ENCODE measurements around the gene SLCO4A1. TPM values are rescaled to one million over a fixed set of nuclear protein-coding genes. Genes with fewer than 3 reads are reported as not detected.

SLCO4A1 gene
- total RNA-seq, 1 donor from 2014 or later: 1.4 TPM

DNA sequence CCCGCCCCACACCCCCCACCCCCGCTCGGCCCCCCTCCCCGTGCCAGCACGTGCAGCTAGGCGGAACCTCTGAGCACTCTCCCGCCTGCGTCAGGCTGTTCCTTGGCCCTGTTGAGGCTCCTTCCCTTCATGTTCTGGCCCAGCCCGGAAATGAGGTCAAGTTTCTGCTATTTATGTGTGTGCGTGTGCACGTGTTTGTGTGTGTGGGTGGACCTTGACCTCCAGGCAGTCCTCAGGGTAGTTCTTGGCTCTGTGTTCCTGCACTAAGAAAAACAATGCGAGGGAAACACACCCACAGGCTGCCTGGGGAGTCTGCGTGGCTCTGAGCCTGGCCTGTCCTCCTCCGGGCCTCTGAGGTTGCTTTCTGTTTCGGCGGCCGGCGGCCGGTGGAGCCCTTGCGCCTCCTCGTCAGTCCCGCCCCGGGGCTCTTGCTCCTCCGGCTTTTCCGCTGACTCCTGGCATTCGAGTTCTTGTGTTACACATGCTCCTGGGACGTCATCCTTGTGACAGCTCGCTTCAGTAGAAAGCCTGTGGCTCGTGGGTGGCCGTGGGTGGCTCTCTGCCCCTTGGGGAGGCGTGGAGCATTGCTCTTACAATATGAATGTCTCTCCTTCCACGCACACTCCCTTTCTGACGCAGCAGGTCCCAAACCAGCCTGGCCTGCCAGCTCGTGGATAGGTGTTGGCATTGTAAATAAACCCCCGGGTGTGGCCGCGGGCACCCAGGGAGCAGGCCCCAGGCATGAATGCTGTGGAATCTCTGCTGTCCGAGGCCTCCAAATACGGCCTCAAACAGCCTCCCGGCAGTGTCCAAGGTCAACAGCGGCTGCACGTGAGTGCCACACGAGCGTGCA is 10.0 kb downstream of the SLCO4A1 start:
- Mint-ChIP-seq H3K36me3 (ENCODE audit: low read depth, unreplicated experiment) (no peaks in the 10 kb centered on the region), H3K27me3 (ENCODE audit: unreplicated experiment) (peaks cover 3% of the 10 kb centered on the region), H3K4me3 (ENCODE audit: unreplicated experiment) (no peak overlapping the region), H3K27ac (ENCODE audit: unreplicated experiment) (no peak overlapping the region), H3K4me1 (ENCODE audit: unreplicated experiment) (peaks cover 7% of the 10 kb centered on the region), H3K9me3 (ENCODE audit: unreplicated experiment) (no peaks in the 10 kb centered on the region)
- no peak for TF ChIP-seq CTCF (IDR thresholded peaks at IDR 0.05; ENCODE audit: unreplicated experiment)
- peak; percentile 42 for DNase-seq (ENCODE audit: low spot score)

- Mint-ChIP-seq H3K9me3 (ENCODE audit: unreplicated experiment) (no peaks in the 10 kb centered on the region), H3K27ac (ENCODE audit: unreplicated experiment) (no peak overlapping the region), H3K27me3 (ENCODE audit: unreplicated experiment) (peaks cover 3% of the 10 kb centered on the region), H3K4me1 (ENCODE audit: unreplicated experiment) (peaks cover 7% of the 10 kb centered on the region), H3K4me3 (ENCODE audit: unreplicated experiment) (no peak overlapping the region), H3K36me3 (ENCODE audit: low read depth, unreplicated experiment) (no peaks in the 10 kb centered on the region)
- no peak for TF ChIP-seq CTCF (IDR thresholded peaks at IDR 0.05; ENCODE audit: unreplicated experiment)
- DNase-seq (ENCODE audit: low spot score): no peak
Measured at GRCh38 chr20:62652894-62653305, 10.6 kb downstream of the SLCO4A1 start.

- no peak overlapping the region for H3K4me3 Mint-ChIP-seq (ENCODE audit: unreplicated experiment)
- no peak overlapping the region for H3K27ac Mint-ChIP-seq (ENCODE audit: unreplicated experiment)
- H3K4me1 Mint-ChIP-seq (ENCODE audit: unreplicated experiment): peaks cover 7% of the 10 kb centered on the region
- DNase-seq (ENCODE audit: low spot score): no peak
- H3K27me3 Mint-ChIP-seq (ENCODE audit: unreplicated experiment): peaks cover 3% of the 10 kb centered on the region
- TF ChIP-seq CTCF (IDR thresholded peaks at IDR 0.05; ENCODE audit: unreplicated experiment): no peak
- H3K9me3 Mint-ChIP-seq (ENCODE audit: unreplicated experiment): no peaks in the 10 kb centered on the region
- H3K36me3 Mint-ChIP-seq (ENCODE audit: low read depth, unreplicated experiment): no peaks in the 10 kb centered on the region
Measured at GRCh38 chr20:62653373-62653772, 11.1 kb downstream of the SLCO4A1 start.

DNA sequence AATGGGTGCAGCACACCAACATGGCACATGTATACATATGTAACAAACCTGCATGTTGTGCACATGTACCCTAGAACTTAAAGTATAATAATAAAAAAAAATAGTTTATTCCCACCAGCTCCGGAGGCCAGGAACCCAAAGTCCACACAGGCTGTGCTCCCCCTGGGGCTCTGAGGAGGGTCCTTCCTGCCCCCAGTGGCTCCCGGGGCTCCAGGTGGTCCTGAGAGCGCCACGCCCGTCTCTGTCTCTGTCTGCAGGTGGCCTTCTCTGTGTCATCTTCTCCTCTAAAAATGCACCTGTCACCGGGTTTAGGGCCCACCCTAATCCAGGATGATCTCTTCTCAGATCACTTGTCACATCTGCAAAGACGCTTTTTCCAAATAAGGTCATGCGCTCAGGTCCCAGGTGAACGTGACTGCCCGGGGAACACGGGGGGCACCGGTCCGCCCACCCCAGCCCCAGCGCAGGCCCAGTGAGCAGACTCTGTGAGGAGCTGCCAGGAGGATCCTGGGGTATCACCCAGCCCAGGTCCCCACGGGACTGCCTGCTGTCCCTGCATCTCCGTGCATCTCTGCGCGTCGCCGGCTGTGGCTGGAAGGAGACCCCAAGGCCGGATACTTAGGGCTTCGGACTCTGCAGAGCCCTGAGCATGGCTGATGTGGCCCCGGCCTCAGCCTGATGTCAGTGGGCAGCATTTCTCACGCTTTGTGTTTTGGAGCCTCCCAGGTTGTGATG is 11.8 kb downstream of the SLCO4A1 start:
- no peaks in the 10 kb centered on the region for H3K36me3 Mint-ChIP-seq (ENCODE audit: low read depth, unreplicated experiment)
- peaks cover 6% of the 10 kb centered on the region for H3K27me3 Mint-ChIP-seq (ENCODE audit: unreplicated experiment)
- no peak overlapping the region for H3K27ac Mint-ChIP-seq (ENCODE audit: unreplicated experiment)
- no peak for DNase-seq (ENCODE audit: low spot score)
- no peak overlapping the region for H3K4me3 Mint-ChIP-seq (ENCODE audit: unreplicated experiment)
- H3K4me1 Mint-ChIP-seq (ENCODE audit: unreplicated experiment): peaks cover 7% of the 10 kb centered on the region
- H3K9me3 Mint-ChIP-seq (ENCODE audit: unreplicated experiment): no peaks in the 10 kb centered on the region
- TF ChIP-seq CTCF (IDR thresholded peaks at IDR 0.05; ENCODE audit: unreplicated experiment): no peak

Measured in endothelial cell (in vitro differentiated cells).